Endodermal cell (in vitro differentiated cells): ENCODE results near the gene RAB29. TPM values are rescaled to one million over a fixed set of nuclear protein-coding genes. Genes with fewer than 3 reads are reported as not detected.

Experiments used
- DNase-seq: peaks from one replicate; pipeline ENCODE4 v3.0.0-alpha.2; 2017
- H3K27ac ChIP-seq: 2 replicates; pipeline ENCODE4 v1.5.1; 2013; ENCODE audit warnings: mild to moderate bottlenecking, low read depth, low read length, moderate library complexity
- H3K27me3 ChIP-seq: 2 replicates; pipeline ENCODE4 v1.6.1; 2013; ENCODE audit warnings: mild to moderate bottlenecking, low read length, moderate library complexity; ENCODE audit not compliant: insufficient read depth, control insufficient read depth, poor library complexity, severe bottlenecking
- H3K36me3 ChIP-seq: 2 replicates; pipeline ENCODE4 v1.7.0; 2013; ENCODE audit warnings: mild to moderate bottlenecking, low read length, moderate library complexity; ENCODE audit not compliant: control insufficient read depth, insufficient read depth
- H3K4me1 ChIP-seq: one replicate; pipeline ENCODE4 v1.7.0; 2013; ENCODE audit warnings: low read length; ENCODE audit not compliant: control insufficient read depth, insufficient read depth
- H3K4me3 ChIP-seq: 2 replicates; pipeline ENCODE4 v1.5.1; 2013; ENCODE audit warnings: mild to moderate bottlenecking, low read length, moderate library complexity
- H3K9ac ChIP-seq: 2 replicates; pipeline ENCODE4 v1.6.1; 2013; ENCODE audit warnings: mild to moderate bottlenecking, low read length, moderate library complexity; ENCODE audit not compliant: poor library complexity, severe bottlenecking; ENCODE audit errors: extremely low read depth
- H3K9me3 ChIP-seq: 2 replicates; pipeline ENCODE4 v1.6.1; 2013; ENCODE audit warnings: mild to moderate bottlenecking, low read length, moderate library complexity; ENCODE audit not compliant: control insufficient read depth
- H3K27ac Mint-ChIP-seq: 2 replicates; pipeline ENCODE4 v1.8.0; 2020; ENCODE audit warnings: mixed read lengths
- H3K27me3 Mint-ChIP-seq: 2 replicates; pipeline ENCODE4 v1.8.0; 2021; ENCODE audit warnings: mild to moderate bottlenecking, mixed read lengths; ENCODE audit not compliant: insufficient read depth
- H3K36me3 Mint-ChIP-seq: 2 replicates; pipeline ENCODE4 v1.8.0; 2020; ENCODE audit warnings: low read depth, mixed read lengths
- H3K4me1 Mint-ChIP-seq: 2 replicates; pipeline ENCODE4 v1.8.0; 2020; ENCODE audit warnings: mixed read lengths
- H3K4me3 Mint-ChIP-seq: 2 replicates; pipeline ENCODE4 v1.8.0; 2020; ENCODE audit warnings: mild to moderate bottlenecking, moderate library complexity, mixed read lengths
- H3K9me3 Mint-ChIP-seq: 2 replicates; pipeline ENCODE4 v1.8.0; 2020; ENCODE audit warnings: mild to moderate bottlenecking, mixed read lengths
- WGBS, 2 experiments: methylation state at CpG; one replicate each; pipeline versions ENCODE4 v1.1.5 to v1.1.7; 2013; ENCODE audit warnings: missing lambda C conversion rate in 2 of 2, mixed read lengths in 1 of 2; ENCODE audit not compliant: insufficient coverage in 1 of 2, insufficient read length in 1 of 2; 5-methylcytosine and 5-hydroxymethylcytosine counted together
- total RNA-seq, 2 donors: library from RNA; stranded (reverse); fragmentation: NEBNext Ultra II Directional in 1 of 2; extraction: Animal tissue kit (Norgen Biotek cat#: 25700) in 1 of 2; gene quantifications; 2 replicates in 1 of 2; 3 replicates in 1 of 2; pipeline ENCODE4 v1.2.1, GENCODE V29; 2021
- TF ChIP-seq, protein P1 (sequence below): fragments of 200-600 bp; sonication (generic); conservative IDR thresholded peaks from 2 replicates; pipeline ENCODE4 v1.5.0; 2021; ENCODE audit warnings: antibody characterized with exemption, mild to moderate bottlenecking

RAB29 gene
- total RNA-seq, 2 donors from 2014 or later: 5.7 to 7.2 TPM

DNA sequence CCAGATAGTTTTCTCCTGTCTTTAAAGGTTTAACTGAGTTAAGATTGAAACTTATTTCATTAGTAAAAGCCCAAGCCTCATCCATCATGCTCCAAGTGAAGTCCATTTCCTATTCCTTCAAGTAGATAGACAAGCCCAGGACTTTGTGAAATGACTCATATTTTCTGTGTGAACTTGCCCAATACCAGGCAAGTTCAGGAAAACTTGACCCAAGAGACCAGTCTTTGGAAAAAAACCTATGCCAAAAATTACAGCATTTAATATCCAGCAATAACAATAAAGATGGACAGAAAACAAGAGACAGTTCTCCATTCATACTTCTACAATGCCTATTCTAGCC is 405 bp upstream of the RAB29 start:
- no peaks in the 10 kb centered on the region for H3K36me3 ChIP-seq
- H3K9ac ChIP-seq: no peak overlapping the region
- Mint-ChIP-seq H3K27ac (no peak overlapping the region), H3K4me3 (peak overlapping the region; percentile 73), H3K36me3 (no peaks in the 10 kb centered on the region), H3K4me1 (peaks cover 2% of the 10 kb centered on the region), H3K9me3 (peaks cover 21% of the 10 kb centered on the region), H3K27me3 (peaks cover 49% of the 10 kb centered on the region)
- TF ChIP-seq, protein P1, sequence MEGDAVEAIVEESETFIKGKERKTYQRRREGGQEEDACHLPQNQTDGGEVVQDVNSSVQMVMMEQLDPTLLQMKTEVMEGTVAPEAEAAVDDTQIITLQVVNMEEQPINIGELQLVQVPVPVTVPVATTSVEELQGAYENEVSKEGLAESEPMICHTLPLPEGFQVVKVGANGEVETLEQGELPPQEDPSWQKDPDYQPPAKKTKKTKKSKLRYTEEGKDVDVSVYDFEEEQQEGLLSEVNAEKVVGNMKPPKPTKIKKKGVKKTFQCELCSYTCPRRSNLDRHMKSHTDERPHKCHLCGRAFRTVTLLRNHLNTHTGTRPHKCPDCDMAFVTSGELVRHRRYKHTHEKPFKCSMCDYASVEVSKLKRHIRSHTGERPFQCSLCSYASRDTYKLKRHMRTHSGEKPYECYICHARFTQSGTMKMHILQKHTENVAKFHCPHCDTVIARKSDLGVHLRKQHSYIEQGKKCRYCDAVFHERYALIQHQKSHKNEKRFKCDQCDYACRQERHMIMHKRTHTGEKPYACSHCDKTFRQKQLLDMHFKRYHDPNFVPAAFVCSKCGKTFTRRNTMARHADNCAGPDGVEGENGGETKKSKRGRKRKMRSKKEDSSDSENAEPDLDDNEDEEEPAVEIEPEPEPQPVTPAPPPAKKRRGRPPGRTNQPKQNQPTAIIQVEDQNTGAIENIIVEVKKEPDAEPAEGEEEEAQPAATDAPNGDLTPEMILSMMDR: no peak
- peaks cover 36% of the 10 kb centered on the region for H3K27me3 ChIP-seq
- peak overlapping the region; percentile 84 for H3K4me3 ChIP-seq
- H3K27ac ChIP-seq: no peak overlapping the region
- H3K4me1 ChIP-seq: no peaks in the 10 kb centered on the region
- no peak for DNase-seq
- peaks cover 12% of the 10 kb centered on the region for H3K9me3 ChIP-seq

DNA sequence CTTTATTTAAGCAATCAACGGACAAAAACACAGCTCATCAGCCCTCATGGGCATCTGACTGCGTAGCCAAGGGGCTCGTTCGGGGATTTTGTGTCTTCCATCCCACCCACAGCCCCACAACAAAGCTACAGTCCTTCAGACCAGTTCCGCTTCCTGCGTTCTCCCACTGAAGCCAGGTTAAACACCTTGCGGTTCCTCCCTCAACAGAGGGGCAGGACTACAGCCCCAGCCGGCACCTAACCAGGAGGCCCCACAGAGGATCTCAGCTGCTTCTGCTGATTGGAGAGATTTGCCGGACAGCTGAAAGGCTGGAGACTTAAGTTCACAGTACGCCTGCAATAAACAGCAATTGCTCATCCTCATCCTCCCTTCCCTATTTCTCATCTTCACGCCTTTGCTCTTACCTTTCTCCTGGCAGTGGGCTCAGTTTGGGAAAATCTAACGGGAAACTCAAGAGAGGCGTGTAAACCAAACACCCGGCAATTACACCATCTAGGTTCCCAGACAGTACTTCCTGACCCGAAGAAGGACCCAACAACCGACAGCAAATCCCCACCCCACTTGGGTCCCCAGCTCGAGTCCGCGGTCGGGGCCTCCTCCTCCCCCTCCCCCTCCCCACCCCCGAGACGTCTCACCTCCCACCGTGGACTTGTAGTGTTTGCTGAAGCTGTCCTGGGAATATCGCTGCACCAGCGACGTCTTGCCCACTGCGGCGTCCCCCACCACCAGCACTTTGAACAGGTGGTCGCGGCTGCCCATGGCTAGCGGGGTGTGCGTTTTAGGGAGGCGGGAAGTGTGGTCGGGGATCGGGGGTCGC is 876 bp downstream of the RAB29 start:
- Histone ChIP-seq H3K9me3 (peaks cover 12% of the 10 kb centered on the region), H3K27ac (no peak overlapping the region), H3K4me1 (no peaks in the 10 kb centered on the region), H3K36me3 (no peaks in the 10 kb centered on the region), H3K9ac (peak overlapping the region; percentile 31), H3K27me3 (peaks cover 36% of the 10 kb centered on the region), H3K4me3 (peak overlapping the region; percentile 84)
- WGBS, 2 experiments: 11 to 29% methylated on average over 17 to 36 of the region's 36 CpGs
- Mint-ChIP-seq H3K9me3 (peaks cover 21% of the 10 kb centered on the region), H3K4me3 (peak overlapping the region; percentile 73), H3K27me3 (peaks cover 48% of the 10 kb centered on the region), H3K36me3 (no peaks in the 10 kb centered on the region), H3K4me1 (peaks cover 3% of the 10 kb centered on the region), H3K27ac (no peak overlapping the region)
- DNase-seq: peak; percentile 84
- TF ChIP-seq, protein P1: no peak

DNA sequence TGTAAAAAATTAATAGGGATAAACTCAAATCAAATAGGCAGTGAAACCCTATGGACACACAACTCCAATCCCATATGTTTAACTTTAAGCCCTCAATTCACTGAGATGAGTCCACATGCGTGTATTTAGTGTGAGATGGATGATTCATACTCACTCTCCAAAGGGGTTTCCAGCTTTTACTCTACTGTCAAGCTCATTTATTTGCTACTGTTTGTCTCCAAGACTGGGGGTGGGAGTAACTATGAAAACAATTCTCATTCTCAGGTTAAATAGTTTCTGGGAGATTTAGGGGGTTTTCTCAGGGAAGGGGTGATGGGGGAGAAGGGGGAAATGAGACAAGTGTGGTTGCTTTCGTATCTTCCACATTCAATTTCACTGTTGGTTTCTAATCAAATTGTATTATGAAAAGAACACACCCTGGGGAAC is 2.7 kb downstream of the RAB29 start:
- peaks cover 3% of the 10 kb centered on the region for H3K4me1 ChIP-seq
- H3K36me3 Mint-ChIP-seq: no peaks in the 10 kb centered on the region
- H3K4me3 ChIP-seq: no peak overlapping the region
- peaks cover 18% of the 10 kb centered on the region for H3K9me3 Mint-ChIP-seq
- H3K27ac ChIP-seq: no peak overlapping the region
- WGBS, 2 experiments: 86% methylated on average over 2 of the region's 2 CpGs; no CpG with 5 or more reads in 1 of the 2 experiments
- peaks cover 36% of the 10 kb centered on the region for H3K27me3 ChIP-seq
- H3K27me3 Mint-ChIP-seq: peaks cover 40% of the 10 kb centered on the region
- peaks cover 12% of the 10 kb centered on the region for H3K9me3 ChIP-seq
- H3K9ac ChIP-seq: no peak overlapping the region
- TF ChIP-seq, protein P1: no peak
- DNase-seq: no peak
- no peak overlapping the region for H3K27ac Mint-ChIP-seq
- peaks cover 7% of the 10 kb centered on the region for H3K4me1 Mint-ChIP-seq
- no peak overlapping the region for H3K4me3 Mint-ChIP-seq
- H3K36me3 ChIP-seq: no peaks in the 10 kb centered on the region
